Endodermal cell (in vitro differentiated cells): Measurements from ENCODE around the gene HLCS. TPM values are rescaled to one million over a fixed set of nuclear protein-coding genes. Genes with fewer than 3 reads are reported as not detected.
"Not testable (repeated sequence)": the region's sequence is repeated elsewhere in the genome, so short reads cannot be mapped to it uniquely, and the experiment has no call there.

Source experiments
- DNase-seq: peaks from one replicate; pipeline ENCODE4 v3.0.0-alpha.2; 2017
- H3K27ac ChIP-seq: 2 replicates; pipeline ENCODE4 v1.5.1; 2013; ENCODE audit warnings: mild to moderate bottlenecking, low read depth, low read length, moderate library complexity
- H3K27me3 ChIP-seq: 2 replicates; pipeline ENCODE4 v1.6.1; 2013; ENCODE audit warnings: mild to moderate bottlenecking, low read length, moderate library complexity; ENCODE audit not compliant: insufficient read depth, control insufficient read depth, poor library complexity, severe bottlenecking
- H3K36me3 ChIP-seq: 2 replicates; pipeline ENCODE4 v1.7.0; 2013; ENCODE audit warnings: mild to moderate bottlenecking, low read length, moderate library complexity; ENCODE audit not compliant: control insufficient read depth, insufficient read depth
- H3K4me1 ChIP-seq: one replicate; pipeline ENCODE4 v1.7.0; 2013; ENCODE audit warnings: low read length; ENCODE audit not compliant: control insufficient read depth, insufficient read depth
- H3K4me3 ChIP-seq: 2 replicates; pipeline ENCODE4 v1.5.1; 2013; ENCODE audit warnings: mild to moderate bottlenecking, low read length, moderate library complexity
- H3K9ac ChIP-seq: 2 replicates; pipeline ENCODE4 v1.6.1; 2013; ENCODE audit warnings: mild to moderate bottlenecking, low read length, moderate library complexity; ENCODE audit not compliant: poor library complexity, severe bottlenecking; ENCODE audit errors: extremely low read depth
- H3K9me3 ChIP-seq: 2 replicates; pipeline ENCODE4 v1.6.1; 2013; ENCODE audit warnings: mild to moderate bottlenecking, low read length, moderate library complexity; ENCODE audit not compliant: control insufficient read depth
- H3K27ac Mint-ChIP-seq: 2 replicates; pipeline ENCODE4 v1.8.0; 2020; ENCODE audit warnings: mixed read lengths
- H3K27me3 Mint-ChIP-seq: 2 replicates; pipeline ENCODE4 v1.8.0; 2021; ENCODE audit warnings: mild to moderate bottlenecking, mixed read lengths; ENCODE audit not compliant: insufficient read depth
- H3K36me3 Mint-ChIP-seq: 2 replicates; pipeline ENCODE4 v1.8.0; 2020; ENCODE audit warnings: low read depth, mixed read lengths
- H3K4me1 Mint-ChIP-seq: 2 replicates; pipeline ENCODE4 v1.8.0; 2020; ENCODE audit warnings: mixed read lengths
- H3K4me3 Mint-ChIP-seq: 2 replicates; pipeline ENCODE4 v1.8.0; 2020; ENCODE audit warnings: mild to moderate bottlenecking, moderate library complexity, mixed read lengths
- H3K9me3 Mint-ChIP-seq: 2 replicates; pipeline ENCODE4 v1.8.0; 2020; ENCODE audit warnings: mild to moderate bottlenecking, mixed read lengths
- WGBS, 2 experiments: methylation state at CpG; one replicate each; pipeline versions ENCODE4 v1.1.5 to v1.1.7; 2013; ENCODE audit warnings: missing lambda C conversion rate in 2 of 2, mixed read lengths in 1 of 2; ENCODE audit not compliant: insufficient coverage in 1 of 2, insufficient read length in 1 of 2; 5-methylcytosine and 5-hydroxymethylcytosine counted together
- total RNA-seq, 2 donors: library from RNA; stranded (reverse); fragmentation: NEBNext Ultra II Directional in 1 of 2; extraction: Animal tissue kit (Norgen Biotek cat#: 25700) in 1 of 2; gene quantifications; 2 replicates in 1 of 2; 3 replicates in 1 of 2; pipeline ENCODE4 v1.2.1, GENCODE V29; 2021
- TF ChIP-seq, protein P1 (sequence below): fragments of 200-600 bp; sonication (generic); conservative IDR thresholded peaks from 2 replicates; pipeline ENCODE4 v1.5.0; 2021; ENCODE audit warnings: antibody characterized with exemption, mild to moderate bottlenecking

HLCS gene
- total RNA-seq, 2 donors from 2014 or later = 25.0 to 30.1 TPM

DNA sequence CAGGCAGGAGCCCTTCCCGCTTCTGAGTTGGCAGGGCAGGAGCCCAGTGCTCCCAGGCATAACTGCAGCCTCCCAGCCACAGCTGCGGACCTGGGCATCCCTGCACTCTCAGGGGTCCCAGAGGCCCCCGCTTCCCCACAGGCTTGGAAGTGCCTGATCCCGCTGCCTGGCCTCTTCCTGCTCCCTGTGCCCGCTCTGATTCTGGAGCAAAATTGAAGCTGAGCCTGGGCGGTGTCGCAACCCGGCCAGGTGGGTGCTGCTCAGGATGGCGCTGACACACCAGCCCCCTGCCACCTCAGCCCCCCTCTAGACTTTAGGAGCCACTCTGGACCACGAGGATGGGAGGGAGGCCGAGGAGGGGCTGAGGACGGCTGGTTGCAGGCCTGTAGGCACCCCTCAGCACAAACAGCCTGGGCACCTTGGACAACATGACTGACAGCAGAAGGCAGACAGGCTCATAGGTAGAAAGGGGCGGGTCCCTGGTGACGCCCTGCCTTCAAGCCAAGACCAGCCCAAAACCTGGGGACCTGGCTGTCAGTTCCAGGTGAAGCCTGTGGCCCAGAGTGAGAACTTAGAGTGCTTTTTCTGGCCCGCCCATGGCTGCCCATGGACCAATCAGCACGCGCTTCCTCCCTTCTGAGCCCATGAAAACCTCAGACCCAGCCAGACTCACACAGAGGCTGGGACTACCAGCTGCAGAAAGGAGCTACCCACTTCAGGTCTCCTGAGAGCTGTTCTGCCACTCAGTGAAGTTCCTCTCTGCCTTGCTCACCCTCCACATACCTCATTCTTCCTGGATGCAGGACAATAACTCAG lies 7.2 kb downstream of the HLCS start:
- TF ChIP-seq, protein P1, sequence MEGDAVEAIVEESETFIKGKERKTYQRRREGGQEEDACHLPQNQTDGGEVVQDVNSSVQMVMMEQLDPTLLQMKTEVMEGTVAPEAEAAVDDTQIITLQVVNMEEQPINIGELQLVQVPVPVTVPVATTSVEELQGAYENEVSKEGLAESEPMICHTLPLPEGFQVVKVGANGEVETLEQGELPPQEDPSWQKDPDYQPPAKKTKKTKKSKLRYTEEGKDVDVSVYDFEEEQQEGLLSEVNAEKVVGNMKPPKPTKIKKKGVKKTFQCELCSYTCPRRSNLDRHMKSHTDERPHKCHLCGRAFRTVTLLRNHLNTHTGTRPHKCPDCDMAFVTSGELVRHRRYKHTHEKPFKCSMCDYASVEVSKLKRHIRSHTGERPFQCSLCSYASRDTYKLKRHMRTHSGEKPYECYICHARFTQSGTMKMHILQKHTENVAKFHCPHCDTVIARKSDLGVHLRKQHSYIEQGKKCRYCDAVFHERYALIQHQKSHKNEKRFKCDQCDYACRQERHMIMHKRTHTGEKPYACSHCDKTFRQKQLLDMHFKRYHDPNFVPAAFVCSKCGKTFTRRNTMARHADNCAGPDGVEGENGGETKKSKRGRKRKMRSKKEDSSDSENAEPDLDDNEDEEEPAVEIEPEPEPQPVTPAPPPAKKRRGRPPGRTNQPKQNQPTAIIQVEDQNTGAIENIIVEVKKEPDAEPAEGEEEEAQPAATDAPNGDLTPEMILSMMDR = no peak
- Mint-ChIP-seq H3K4me3 (no peak overlapping the region), H3K27ac (no peak overlapping the region), H3K36me3 (peaks cover 28% of the 10 kb centered on the region), H3K9me3 (no peaks in the 10 kb centered on the region), H3K4me1 (peaks cover 8% of the 10 kb centered on the region), H3K27me3 (no peaks in the 10 kb centered on the region)
- no peaks in the 10 kb centered on the region for H3K27me3 ChIP-seq
- no peak overlapping the region for H3K4me3 ChIP-seq
- H3K4me1 ChIP-seq = no peaks in the 10 kb centered on the region
- no peak overlapping the region for H3K9ac ChIP-seq
- no peak overlapping the region for H3K27ac ChIP-seq
- 90 to 93% methylated on average over 11 to 17 of the region's 17 CpGs for WGBS, 2 experiments
- peaks cover 20% of the 10 kb centered on the region for H3K36me3 ChIP-seq
- DNase-seq = peak; percentile 93
- peaks cover 3% of the 10 kb centered on the region for H3K9me3 ChIP-seq

DNA sequence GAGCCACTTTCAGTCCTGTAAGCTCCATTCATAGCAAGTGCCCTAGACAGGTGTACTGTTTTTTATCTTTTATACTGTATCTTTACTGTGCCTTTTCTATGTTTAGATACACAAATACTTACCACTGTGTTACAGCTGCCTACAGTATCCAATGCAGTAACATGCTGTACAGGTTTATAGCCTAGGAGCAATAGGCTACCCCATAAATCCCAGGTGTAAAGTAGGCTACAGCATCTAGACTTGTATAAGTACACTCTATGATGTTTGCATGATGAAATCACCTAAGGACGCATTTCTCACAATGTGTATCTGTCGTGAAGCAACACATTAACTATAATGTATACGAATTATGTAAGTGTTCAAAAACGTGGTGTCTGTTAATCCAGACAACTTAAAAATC lies 10.7 kb downstream of the HLCS start:
- TF ChIP-seq, protein P1 = no peak
- 94 to 100% methylated on average over 4 of the region's 4 CpGs for WGBS, 2 experiments
- peaks cover 7% of the 10 kb centered on the region for H3K27me3 Mint-ChIP-seq
- H3K27ac Mint-ChIP-seq = no peak overlapping the region
- DNase-seq = no peak
- Histone ChIP-seq H3K9me3 (peaks cover 3% of the 10 kb centered on the region), H3K27me3 (no peaks in the 10 kb centered on the region), H3K27ac (no peak overlapping the region), H3K36me3 (peaks cover 23% of the 10 kb centered on the region), H3K9ac (no peak overlapping the region), H3K4me3 (no peak overlapping the region), H3K4me1 (no peaks in the 10 kb centered on the region)
- no peaks in the 10 kb centered on the region for H3K9me3 Mint-ChIP-seq
- H3K4me1 Mint-ChIP-seq = peaks cover 3% of the 10 kb centered on the region
- peaks cover 21% of the 10 kb centered on the region for H3K36me3 Mint-ChIP-seq
- H3K4me3 Mint-ChIP-seq = no peak overlapping the region

DNA sequence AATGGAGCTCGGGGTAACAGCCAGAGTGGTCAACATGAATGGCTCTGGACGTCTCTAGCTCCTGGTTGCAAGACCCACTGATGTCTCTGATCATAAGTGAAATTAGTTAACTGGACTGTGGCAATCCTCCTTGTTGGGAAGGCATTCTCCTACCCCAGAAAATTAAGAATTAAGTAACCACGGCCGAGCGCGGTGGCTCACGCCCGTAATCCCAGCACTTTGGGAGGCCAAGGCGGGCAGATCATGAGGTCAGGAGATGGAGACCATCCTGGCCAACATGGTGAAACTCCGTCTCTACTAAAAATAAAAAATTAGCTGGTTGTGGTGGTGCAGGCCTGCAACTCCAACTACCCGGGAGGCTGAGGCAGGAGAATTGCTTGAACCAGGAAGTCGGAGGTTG lies 14.1 kb downstream of the HLCS start:
- not testable (repeated sequence) for H3K27me3 ChIP-seq, H3K4me1 ChIP-seq, H3K9me3 ChIP-seq, H3K4me3 ChIP-seq, DNase-seq, H3K4me3 Mint-ChIP-seq, H3K27ac Mint-ChIP-seq, H3K27ac ChIP-seq, H3K9ac ChIP-seq, H3K9me3 Mint-ChIP-seq
- peaks cover 16% of the 10 kb centered on the region for H3K36me3 Mint-ChIP-seq
- peaks cover 12% of the 10 kb centered on the region for H3K27me3 Mint-ChIP-seq
- H3K36me3 ChIP-seq = peaks cover 14% of the 10 kb centered on the region
- WGBS, 2 experiments = 93 to 96% methylated on average over 5 to 12 of the region's 12 CpGs
- H3K4me1 Mint-ChIP-seq = peaks cover 12% of the 10 kb centered on the region
